ENCODE results near the gene MSLN. TPM values are rescaled to one million over a fixed set of nuclear protein-coding genes. Genes with fewer than 3 reads are reported as not detected.

The MSLN gene
- total and polyA plus RNA-seq, 2 donors (not counting 3 experiments of a cell fraction or from before 2014, with no cell fraction given), result not detected

GRCh38 chr16:802461-802860 is 41.9 kb downstream of the MSLN start:
- H3K4me2 ChIP-seq (ENCODE audit: insufficient read depth, low read length), result no peak overlapping the region
- peaks cover 2% of the 10 kb centered on the region for H3K79me2 ChIP-seq (ENCODE audit: control insufficient read depth, insufficient read depth, low read length)
- H2AFZ ChIP-seq (ENCODE audit: low read depth, low read length), result no peak overlapping the region
- no peak overlapping the region for H3K4me3 ChIP-seq (replicated peaks in 1 of 3; ENCODE audit: insufficient read depth in 1 of 3, low read depth in 1 of 3, low read length in 3 of 3)
- no peaks in the 10 kb centered on the region for H3K36me3 ChIP-seq (ENCODE audit: control insufficient read depth in 2 of 2, extremely low read depth in 1 of 2, insufficient read depth in 2 of 2, low read length in 2 of 2)
- intact Hi-C loops (cut with micrococcal nuclease) (no loop called here), dilution Hi-C loops (cut with MboI; ENCODE audit: extremely low pct_ligation_motif_present, low sequenced_read_pairs) (no loop called here)
- ChIA-PET POLR2A (no interaction called here), CTCF (no interaction called here)
- FAIRE-seq, result no peak
- DNase-seq (ENCODE audit: low read depth, low spot score), result no peak
- no peak overlapping the region for H3K9ac ChIP-seq (replicated peaks; ENCODE audit: extremely low read depth, insufficient read depth, low read length)
- no peaks in the 10 kb centered on the region for H4K20me1 ChIP-seq (replicated peaks; ENCODE audit: control insufficient read depth, extremely low read depth, insufficient read depth, low read length)
- H3K4me1 ChIP-seq (ENCODE audit: control insufficient read depth, extremely low read depth, insufficient read depth, low read length), result no peaks in the 10 kb centered on the region
- H3K9me1 ChIP-seq (replicated peaks; ENCODE audit: control insufficient read depth, extremely low read depth, insufficient read depth, low read length), result no peaks in the 10 kb centered on the region
- BruUV-seq (replicated peaks), result no TSS peak
- H3K27me3 ChIP-seq (ENCODE audit: control insufficient read depth in 2 of 2, insufficient read depth in 2 of 2, low read length in 2 of 2), result peaks cover 11 to 18% of the 10 kb centered on the region in 2 experiments
- no peaks in the 10 kb centered on the region for H3K9me3 ChIP-seq (replicated peaks; ENCODE audit: control insufficient read depth, insufficient read depth, low read length)
- TF ChIP-seq JUN (IDR thresholded peaks at IDR 0.05; ENCODE audit: borderline replicate concordance, insufficient read depth, insufficient read length, low read depth) (no peak), EZH2 (IDR thresholded peaks at IDR 0.05; ENCODE audit: borderline replicate concordance, low read depth, low read length, severe bottlenecking) (no peak), MYC (IDR thresholded peaks at IDR 0.05; ENCODE audit: low read depth, low read length) (no peak), POLR2AphosphoS5 (IDR thresholded peaks at IDR 0.05; ENCODE audit: insufficient read depth, low read depth, low read length) (no peak), FOS (IDR thresholded peaks at IDR 0.05; ENCODE audit: borderline replicate concordance, insufficient read depth, low read length) (no peak), POLR2A (IDR thresholded peaks at IDR 0.05; ENCODE audit: low read depth, low read length) (no peak), GATA2 (IDR thresholded peaks at IDR 0.05; ENCODE audit: insufficient read depth, insufficient read length, low read depth, low read length) (no peak), CTCF (IDR thresholded peaks at IDR 0.05; ENCODE audit: extremely low read depth in 1 of 2, insufficient read depth in 1 of 2, low read depth in 1 of 2, low read length in 2 of 2) (no peak)
- TF ChIP-seq, protein P1, sequence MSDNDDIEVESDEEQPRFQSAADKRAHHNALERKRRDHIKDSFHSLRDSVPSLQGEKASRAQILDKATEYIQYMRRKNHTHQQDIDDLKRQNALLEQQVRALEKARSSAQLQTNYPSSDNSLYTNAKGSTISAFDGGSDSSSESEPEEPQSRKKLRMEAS (IDR thresholded peaks at IDR 0.05; ENCODE audit: insufficient read depth, insufficient read length), result no peak
- no peak overlapping the region for H3K27ac ChIP-seq (ENCODE audit: insufficient read depth, low read depth, low read length)

Measured in endothelial cell of umbilical vein (primary cell).